IMR-90 (cell line): Measurements from ENCODE around the gene LUZP2. TPM values are rescaled to one million over a fixed set of nuclear protein-coding genes. Genes with fewer than 3 reads are reported as not detected.

ENCODE experiments used
- ATAC-seq: fragments of 200-7000 bp; cut with Tn5 transposase; 2 replicates; pipeline ENCODE4 v1.9.1; 2020; ENCODE audit warnings: low read depth, mild to moderate bottlenecking, moderate library complexity
- BruUV-seq: library from RNA; stranded (reverse); fragments of 400-500 nt; replicated peaks from 2 replicates; lab custom pipeline; 2021; lab: Mats Ljungman, UMichigan
- CTCF ChIA-PET: fragments of 300-600 bp; formaldehyde crosslinking; extraction: SDS; loops from one replicate; lab custom pipeline; 2021; ENCODE audit warnings: antibody characterized with exemption; lab: Yijun Ruan, JAX
- POLR2A ChIA-PET: fragments of 300-600 bp; sonication (Branson Sonifier 250); formaldehyde crosslinking; loops from one replicate; lab custom pipeline; 2022; ENCODE audit warnings: antibody characterized with exemption; ENCODE audit not compliant: unreplicated experiment; lab: Charles Lee
- DNase-seq: peaks from one replicate; pipeline ENCODE4 v3.0.0; 2013
- H2AFZ ChIP-seq: replicated peaks from 2 replicates; pipeline ENCODE3; 2013; ENCODE audit warnings: low read length, mild to moderate bottlenecking; ENCODE audit not compliant: poor library complexity
- H2AK5ac ChIP-seq: 2 replicates; pipeline ENCODE4 v1.6.1; 2013; ENCODE audit warnings: low read depth, low read length, inconsistent platforms
- H2AK9ac ChIP-seq: replicated peaks from 2 replicates; pipeline ENCODE3; 2013; ENCODE audit warnings: mild to moderate bottlenecking, low read depth, low read length, moderate library complexity; ENCODE audit not compliant: poor library complexity
- H2BK120ac ChIP-seq: 2 replicates; pipeline ENCODE4 v1.6.1; 2013; ENCODE audit warnings: low read depth, low read length, inconsistent platforms
- H2BK15ac ChIP-seq: 3 replicates; pipeline ENCODE4 v1.6.1; 2013; ENCODE audit warnings: low read depth, low read length, inconsistent platforms
- H2BK20ac ChIP-seq: 2 replicates; pipeline ENCODE4 v1.6.1; 2013; ENCODE audit warnings: low read depth, mild to moderate bottlenecking, inconsistent platforms, low read length, moderate library complexity
- H2BK5ac ChIP-seq: 2 replicates; pipeline ENCODE4 v1.6.1; 2013; ENCODE audit warnings: mild to moderate bottlenecking, low read depth, low read length, inconsistent platforms; ENCODE audit not compliant: poor library complexity, severe bottlenecking
- H3K14ac ChIP-seq: replicated peaks from 2 replicates; pipeline ENCODE4 v1.6.1; 2013; ENCODE audit warnings: low read depth, low read length, inconsistent platforms
- H3K18ac ChIP-seq: 2 replicates; pipeline ENCODE4 v1.6.1; 2013; ENCODE audit warnings: low read depth, low read length, control low read depth
- H3K23ac ChIP-seq: 2 replicates; pipeline ENCODE4 v1.6.1; 2013; ENCODE audit warnings: low read depth, low read length, inconsistent platforms
- H3K27ac ChIP-seq: 2 replicates; pipeline ENCODE4 v1.5.1; 2013; ENCODE audit warnings: mild to moderate bottlenecking, control low read depth, low read length; ENCODE audit not compliant: insufficient read depth
- H3K27me3 ChIP-seq: 2 replicates; pipeline ENCODE4 v1.6.1; 2013; ENCODE audit warnings: low read length; ENCODE audit not compliant: control insufficient read depth, insufficient read depth
- H3K36me3 ChIP-seq: 2 replicates; pipeline ENCODE4 v1.6.1; 2013; ENCODE audit warnings: low read length, mixed read lengths; ENCODE audit not compliant: control insufficient read depth, insufficient read depth
- H3K4ac ChIP-seq: 2 replicates; pipeline ENCODE4 v1.6.1; 2013; ENCODE audit warnings: low read depth, low read length, inconsistent platforms
- H3K4me1 ChIP-seq: 2 replicates; pipeline ENCODE4 v1.6.1; 2013; ENCODE audit warnings: low read length, mixed read lengths; ENCODE audit not compliant: control insufficient read depth, insufficient read depth
- H3K4me2 ChIP-seq: 2 replicates; pipeline ENCODE4 v1.6.1; 2013; ENCODE audit warnings: low read depth, mild to moderate bottlenecking, control low read depth, low read length, moderate library complexity
- H3K4me3 ChIP-seq: 2 replicates; pipeline ENCODE4 v1.5.1; 2013; ENCODE audit warnings: low read depth, mild to moderate bottlenecking, control low read depth, low read length, moderate library complexity; ENCODE audit not compliant: insufficient read depth
- H3K56ac ChIP-seq: 2 replicates; pipeline ENCODE4 v1.6.1; 2013; ENCODE audit warnings: low read length, inconsistent platforms; ENCODE audit not compliant: insufficient read depth; ENCODE audit errors: extremely low read depth
- H3K79me1 ChIP-seq, 2 experiments: 2 replicates each; pipeline ENCODE4 v1.6.1; 2013; ENCODE audit warnings: low read length in 2 of 2, inconsistent platforms in 1 of 2, low read depth in 1 of 2
- H3K9ac ChIP-seq: 2 replicates; pipeline ENCODE4 v1.6.1; 2013; ENCODE audit warnings: low read depth, low read length, control low read depth
- H3K9me1 ChIP-seq: 2 replicates; pipeline ENCODE4 v1.6.1; 2013; ENCODE audit warnings: low read length, inconsistent platforms; ENCODE audit not compliant: insufficient read depth
- H3K9me3 ChIP-seq: 2 replicates; pipeline ENCODE4 v1.6.1; 2013; ENCODE audit warnings: low read length; ENCODE audit not compliant: control insufficient read depth, insufficient read depth
- H4K20me1 ChIP-seq: 2 replicates; pipeline ENCODE4 v1.6.1; 2013; ENCODE audit warnings: low read length, inconsistent platforms; ENCODE audit not compliant: insufficient read depth
- H4K5ac ChIP-seq: 2 replicates; pipeline ENCODE4 v1.6.1; 2013; ENCODE audit warnings: mild to moderate bottlenecking, low read depth, low read length, control low read depth
- H4K8ac ChIP-seq, 2 experiments: 2 replicates each; pipeline ENCODE4 v1.6.1; 2013; ENCODE audit warnings: low read depth in 2 of 2, low read length in 2 of 2, control low read depth in 1 of 2, inconsistent platforms in 1 of 2
- H4K91ac ChIP-seq: 2 replicates; pipeline ENCODE4 v1.6.1; 2013; ENCODE audit warnings: low read depth, low read length, inconsistent platforms; ENCODE audit not compliant: insufficient read depth
- RFX5 ChIP-seq: IDR thresholded peaks from 2 replicates; pipeline ENCODE4 v1.8.0; 2012; ENCODE audit warnings: low read depth, mild to moderate bottlenecking, low read length, moderate library complexity
- WGBS, 2 experiments: methylation state at CpG; one replicate each; pipeline versions ENCODE4 v1.1.5 to v1.1.7; 2013; ENCODE audit warnings: missing lambda C conversion rate in 2 of 2; ENCODE audit not compliant: insufficient read length in 1 of 2; ENCODE audit errors: extremely low coverage in 2 of 2; 5-methylcytosine and 5-hydroxymethylcytosine counted together
- dilution Hi-C: fragments of 300-500 bp; cut with HindIII; formaldehyde crosslinking; loops from one replicate; pipeline ENCODE4 v1.14.3; 2018; ENCODE audit warnings: low sequenced_read_pairs; ENCODE audit not compliant: unreplicated experiment
- in situ Hi-C: fragments of 300-500 bp; cut with MboI; formaldehyde crosslinking; loops from 3 replicates; pipeline ENCODE4 v1.14.3; 2019; ENCODE audit warnings: low sequenced_read_pairs, inconsistent platforms, mixed read lengths
- intact Hi-C: fragments of 100-400 bp; cut with micrococcal nuclease; formaldehyde crosslinking; loops from 2 replicates; pipeline ENCODE4 v1.10.0; 2022
- polyA plus RNA-seq, 3 experiments: library from polyadenylated mRNA; depleted of rRNA; stranded (reverse); fragments of >200 nt; gene quantifications; 2 replicates each; pipeline ENCODE4 v1.2.3, GENCODE V29; 2012; ENCODE audit warnings: low replicate concordance in 1 of 3
- total RNA-seq: library from RNA; depleted of rRNA; stranded (reverse); fragments of >200 nt; gene quantifications from 2 replicates; pipeline ENCODE4 v1.2.3, GENCODE V29; 2012

The LUZP2 gene
- total and polyA plus RNA-seq, 2 of the 4 experiments (the other 2 are of a cell fraction): 0.89 to 2.0 TPM

DNA sequence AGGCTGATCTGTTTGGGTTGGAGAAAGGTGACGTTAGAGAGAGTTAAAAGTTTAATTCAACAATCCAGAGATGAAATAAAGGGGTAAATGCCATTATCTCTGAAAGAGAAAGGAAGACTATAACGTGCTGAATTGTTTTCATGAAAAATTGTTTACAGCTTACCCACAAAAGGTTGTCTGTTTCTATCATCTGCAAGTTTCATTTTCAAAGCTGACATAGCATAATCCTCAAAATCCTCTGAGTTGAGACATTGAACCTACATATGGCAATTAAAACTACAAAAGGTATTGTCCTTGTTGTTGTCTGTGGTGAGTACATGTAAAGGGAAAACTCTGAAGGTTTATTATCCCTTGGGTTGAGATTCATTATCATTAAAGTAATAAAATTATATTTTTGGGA lies 569.9 kb downstream of the LUZP2 start:
- in situ Hi-C loops (no loop called here), intact Hi-C loops (no loop called here), dilution Hi-C loops (no loop called here)
- ATAC-seq: no peak
- no peak overlapping the region for H2BK20ac ChIP-seq
- H3K9ac ChIP-seq: no peak overlapping the region
- H4K8ac ChIP-seq: no peak overlapping the region
- no peak overlapping the region for H3K23ac ChIP-seq
- no peak for TF ChIP-seq RFX5
- H3K27me3 ChIP-seq: no peaks in the 10 kb centered on the region
- no peak overlapping the region for H2BK15ac ChIP-seq
- no peak overlapping the region for H3K27ac ChIP-seq
- H3K4me2 ChIP-seq: no peak overlapping the region
- POLR2A ChIA-PET: no interaction called here
- no CpG with 5 or more reads among the region's 2 CpGs for WGBS, 2 experiments
- H3K4ac ChIP-seq: no peak overlapping the region
- no peak overlapping the region for H2BK5ac ChIP-seq
- no peak overlapping the region for H2AK5ac ChIP-seq
- no peak overlapping the region for H2AFZ ChIP-seq
- H3K56ac ChIP-seq: no peak overlapping the region
- no peak overlapping the region for H2AK9ac ChIP-seq
- H3K36me3 ChIP-seq: no peaks in the 10 kb centered on the region
- no peak overlapping the region for H3K14ac ChIP-seq
- no peak overlapping the region for H3K18ac ChIP-seq
- H3K4me3 ChIP-seq: no peak overlapping the region
- CTCF ChIA-PET: no interaction called here
- no peaks in the 10 kb centered on the region for H3K9me1 ChIP-seq
- H4K91ac ChIP-seq: no peak overlapping the region
- DNase-seq: no peak
- no peaks in the 10 kb centered on the region for H3K9me3 ChIP-seq
- H3K79me1 ChIP-seq: no peaks in the 10 kb centered on the region
- H3K4me1 ChIP-seq: no peaks in the 10 kb centered on the region
- no peak overlapping the region for H4K5ac ChIP-seq
- BruUV-seq: no TSS peak
- no peaks in the 10 kb centered on the region for H4K20me1 ChIP-seq
- no peak overlapping the region for H2BK120ac ChIP-seq
